ENCODE data around the gene TDRD10. TPM values are rescaled to one million over a fixed set of nuclear protein-coding genes. Genes with fewer than 3 reads are reported as not detected.

Gene TDRD10
- total and polyA plus RNA-seq, 2 donors (not counting 1 experiment from before 2014, with no cell fraction given) = under 0.01 TPM; not detected in 1

DNA sequence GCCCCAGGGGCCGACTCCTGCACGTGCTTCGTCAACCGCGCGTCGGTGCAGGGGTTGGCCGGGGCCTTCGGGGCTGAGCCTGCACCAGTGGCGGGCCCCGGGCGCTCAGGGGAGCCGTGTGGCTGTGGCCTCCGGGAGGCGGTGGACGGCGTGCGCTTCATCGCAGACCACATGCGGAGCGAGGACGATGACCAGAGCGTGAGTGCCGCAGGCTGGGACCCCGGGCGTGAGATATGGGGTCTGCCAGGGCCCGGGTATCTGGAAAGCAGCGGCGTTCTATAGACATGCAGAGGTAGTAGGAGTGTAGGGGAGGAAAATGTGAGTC lies 69.9 kb downstream of the TDRD10 start:
- Histone ChIP-seq H3K4me3 (replicated peaks in 1 of 4; ENCODE audit: control extremely low read depth in 1 of 4, insufficient read depth in 1 of 4, low read depth in 3 of 4, low read length in 4 of 4) (no peak overlapping the region), H3K79me2 (ENCODE audit: control insufficient read depth, insufficient read depth, low read length) (no peaks in the 10 kb centered on the region), H3K9ac (ENCODE audit: insufficient read depth, low read length) (no peak overlapping the region), H3K27ac (ENCODE audit: insufficient read depth, low read length) (no peak overlapping the region), H3K36me3 (ENCODE audit: control insufficient read depth, insufficient read depth, low read length) (no peaks in the 10 kb centered on the region), H2AFZ (ENCODE audit: low read length) (no peak overlapping the region), H4K20me1 (ENCODE audit: control insufficient read depth, extremely low read depth, insufficient read depth, low read length) (no peaks in the 10 kb centered on the region), H3K27me3 (ENCODE audit: control insufficient read depth, insufficient read depth, low read length) (peaks cover 11% of the 10 kb centered on the region), H3K9me3 (ENCODE audit: control insufficient read depth, insufficient read depth, low read depth, low read length) (no peaks in the 10 kb centered on the region), H3K4me1 (ENCODE audit: control insufficient read depth, extremely low read depth, insufficient read depth, low read length) (no peaks in the 10 kb centered on the region), H3K4me2 (ENCODE audit: extremely low read depth, insufficient read depth, low read length) (no peak overlapping the region)
- TF ChIP-seq, protein P1, sequence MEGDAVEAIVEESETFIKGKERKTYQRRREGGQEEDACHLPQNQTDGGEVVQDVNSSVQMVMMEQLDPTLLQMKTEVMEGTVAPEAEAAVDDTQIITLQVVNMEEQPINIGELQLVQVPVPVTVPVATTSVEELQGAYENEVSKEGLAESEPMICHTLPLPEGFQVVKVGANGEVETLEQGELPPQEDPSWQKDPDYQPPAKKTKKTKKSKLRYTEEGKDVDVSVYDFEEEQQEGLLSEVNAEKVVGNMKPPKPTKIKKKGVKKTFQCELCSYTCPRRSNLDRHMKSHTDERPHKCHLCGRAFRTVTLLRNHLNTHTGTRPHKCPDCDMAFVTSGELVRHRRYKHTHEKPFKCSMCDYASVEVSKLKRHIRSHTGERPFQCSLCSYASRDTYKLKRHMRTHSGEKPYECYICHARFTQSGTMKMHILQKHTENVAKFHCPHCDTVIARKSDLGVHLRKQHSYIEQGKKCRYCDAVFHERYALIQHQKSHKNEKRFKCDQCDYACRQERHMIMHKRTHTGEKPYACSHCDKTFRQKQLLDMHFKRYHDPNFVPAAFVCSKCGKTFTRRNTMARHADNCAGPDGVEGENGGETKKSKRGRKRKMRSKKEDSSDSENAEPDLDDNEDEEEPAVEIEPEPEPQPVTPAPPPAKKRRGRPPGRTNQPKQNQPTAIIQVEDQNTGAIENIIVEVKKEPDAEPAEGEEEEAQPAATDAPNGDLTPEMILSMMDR (conservative IDR thresholded peaks at IDR 0.05 in 1 of 2, IDR thresholded peaks at IDR 0.05 in 1 of 2; ENCODE audit: low read depth in 1 of 2, low read length in 2 of 2) = no peak
- TF ChIP-seq EZH2 (IDR thresholded peaks at IDR 0.05; ENCODE audit: low read length, missing control alignments) = no peak
- no peak for DNase-seq (ENCODE audit: low read depth in 2 of 2)

DNA sequence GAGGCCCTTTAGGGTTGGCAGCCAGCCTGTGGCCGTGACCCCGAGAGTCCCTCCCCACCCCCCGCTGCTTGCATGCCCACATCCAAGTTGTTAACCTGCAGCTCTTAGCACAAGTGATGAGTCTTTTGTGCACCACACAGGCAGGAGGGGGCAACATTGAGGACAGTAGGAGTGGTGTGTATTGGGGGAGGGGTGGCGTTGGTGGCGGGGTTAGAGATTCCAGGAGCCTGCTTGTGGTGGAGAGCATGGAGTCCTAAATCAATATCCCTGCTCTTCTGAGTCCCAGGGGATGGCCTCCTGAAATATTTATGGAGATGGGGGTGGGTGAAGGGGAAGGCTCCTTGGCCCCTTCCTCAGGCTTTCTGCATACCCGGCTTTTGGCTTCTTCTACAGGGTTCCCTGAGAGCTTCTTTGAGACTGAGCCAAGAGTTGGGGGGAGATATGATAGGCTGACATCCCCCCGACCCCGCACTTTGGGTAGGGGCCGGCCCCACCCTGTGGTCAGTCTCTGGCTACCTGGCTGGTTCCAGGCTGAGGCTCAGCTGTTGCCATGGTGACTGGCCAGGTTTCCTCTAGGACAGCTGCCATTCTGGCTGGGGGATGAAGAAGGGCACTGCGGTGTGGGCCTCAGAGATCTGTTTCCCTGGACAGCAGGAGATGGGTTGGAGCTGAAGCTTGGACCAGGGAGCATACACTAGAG lies 70.6 kb downstream of the TDRD10 start:
- Histone ChIP-seq H3K27ac (ENCODE audit: insufficient read depth, low read length) (no peak overlapping the region), H4K20me1 (ENCODE audit: control insufficient read depth, extremely low read depth, insufficient read depth, low read length) (no peaks in the 10 kb centered on the region), H2AFZ (ENCODE audit: low read length) (no peak overlapping the region), H3K4me3 (replicated peaks in 1 of 4; ENCODE audit: control extremely low read depth in 1 of 4, insufficient read depth in 1 of 4, low read depth in 3 of 4, low read length in 4 of 4) (no peak overlapping the region), H3K4me2 (ENCODE audit: extremely low read depth, insufficient read depth, low read length) (no peak overlapping the region), H3K9ac (ENCODE audit: insufficient read depth, low read length) (no peak overlapping the region), H3K9me3 (ENCODE audit: control insufficient read depth, insufficient read depth, low read depth, low read length) (no peaks in the 10 kb centered on the region), H3K4me1 (ENCODE audit: control insufficient read depth, extremely low read depth, insufficient read depth, low read length) (no peaks in the 10 kb centered on the region), H3K27me3 (ENCODE audit: control insufficient read depth, insufficient read depth, low read length) (peaks cover 5% of the 10 kb centered on the region), H3K36me3 (ENCODE audit: control insufficient read depth, insufficient read depth, low read length) (no peaks in the 10 kb centered on the region), H3K79me2 (ENCODE audit: control insufficient read depth, insufficient read depth, low read length) (no peaks in the 10 kb centered on the region)
- no peak for TF ChIP-seq EZH2 (IDR thresholded peaks at IDR 0.05; ENCODE audit: low read length, missing control alignments)
- TF ChIP-seq, protein P1 (conservative IDR thresholded peaks at IDR 0.05 in 1 of 2, IDR thresholded peaks at IDR 0.05 in 1 of 2; ENCODE audit: low read depth in 1 of 2, low read length in 2 of 2) = no peak
- no peak for DNase-seq (ENCODE audit: low read depth in 2 of 2)

DNA sequence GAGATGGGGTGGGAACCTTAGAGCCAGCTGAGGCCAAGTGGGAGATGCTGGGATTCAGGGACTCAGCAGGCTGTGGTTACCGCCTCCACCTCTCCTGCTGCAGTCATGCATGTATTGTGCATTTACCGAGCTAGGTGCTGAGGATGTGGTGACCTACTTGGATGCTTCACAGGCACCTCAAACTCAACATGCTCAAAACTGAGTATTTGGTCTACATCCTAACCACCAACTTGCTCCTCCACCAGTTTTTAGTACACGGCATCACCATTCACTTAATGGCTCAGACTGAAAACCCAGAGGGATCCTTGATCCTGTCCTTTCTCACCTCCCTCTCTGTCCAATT lies 71.1 kb downstream of the TDRD10 start:
- Histone ChIP-seq H3K36me3 (ENCODE audit: control insufficient read depth, insufficient read depth, low read length) (no peaks in the 10 kb centered on the region), H3K27ac (ENCODE audit: insufficient read depth, low read length) (no peak overlapping the region), H4K20me1 (ENCODE audit: control insufficient read depth, extremely low read depth, insufficient read depth, low read length) (no peaks in the 10 kb centered on the region), H2AFZ (ENCODE audit: low read length) (no peak overlapping the region), H3K27me3 (ENCODE audit: control insufficient read depth, insufficient read depth, low read length) (peaks cover 3% of the 10 kb centered on the region), H3K79me2 (ENCODE audit: control insufficient read depth, insufficient read depth, low read length) (no peaks in the 10 kb centered on the region), H3K4me2 (ENCODE audit: extremely low read depth, insufficient read depth, low read length) (no peak overlapping the region), H3K9me3 (ENCODE audit: control insufficient read depth, insufficient read depth, low read depth, low read length) (no peaks in the 10 kb centered on the region), H3K4me3 (replicated peaks in 1 of 4; ENCODE audit: control extremely low read depth in 1 of 4, insufficient read depth in 1 of 4, low read depth in 3 of 4, low read length in 4 of 4) (no peak overlapping the region), H3K9ac (ENCODE audit: insufficient read depth, low read length) (no peak overlapping the region), H3K4me1 (ENCODE audit: control insufficient read depth, extremely low read depth, insufficient read depth, low read length) (no peaks in the 10 kb centered on the region)
- DNase-seq (ENCODE audit: low read depth in 2 of 2) = no peak
- no peak for TF ChIP-seq EZH2 (IDR thresholded peaks at IDR 0.05; ENCODE audit: low read length, missing control alignments)
- TF ChIP-seq, protein P1 (conservative IDR thresholded peaks at IDR 0.05 in 1 of 2, IDR thresholded peaks at IDR 0.05 in 1 of 2; ENCODE audit: low read depth in 1 of 2, low read length in 2 of 2) = no peak

Data from fibroblast of lung (primary cell).